ENCODE results near the gene HIGD2A.

The HIGD2A gene

DNA sequence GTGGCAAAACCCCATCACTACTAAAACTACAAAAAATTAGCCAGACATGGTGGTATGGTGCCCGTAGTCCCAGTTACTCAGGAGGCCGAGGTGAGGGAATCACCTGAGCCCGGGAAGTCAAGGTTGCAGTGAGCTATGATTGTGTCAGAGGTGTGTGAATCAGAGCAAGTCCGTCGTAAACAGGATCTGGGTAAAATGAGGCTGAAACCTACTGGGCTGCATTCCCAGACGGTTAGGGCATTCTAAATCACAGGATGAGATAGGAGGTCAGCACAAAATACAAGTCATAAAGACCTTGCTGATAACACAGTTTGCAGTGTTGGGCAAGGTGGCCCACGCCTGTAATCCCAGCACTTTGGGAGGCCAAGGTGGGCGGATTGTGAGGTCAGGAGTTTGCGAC lies 29.7 kb downstream of the HIGD2A start:
- DNase-seq: no peak

DNA sequence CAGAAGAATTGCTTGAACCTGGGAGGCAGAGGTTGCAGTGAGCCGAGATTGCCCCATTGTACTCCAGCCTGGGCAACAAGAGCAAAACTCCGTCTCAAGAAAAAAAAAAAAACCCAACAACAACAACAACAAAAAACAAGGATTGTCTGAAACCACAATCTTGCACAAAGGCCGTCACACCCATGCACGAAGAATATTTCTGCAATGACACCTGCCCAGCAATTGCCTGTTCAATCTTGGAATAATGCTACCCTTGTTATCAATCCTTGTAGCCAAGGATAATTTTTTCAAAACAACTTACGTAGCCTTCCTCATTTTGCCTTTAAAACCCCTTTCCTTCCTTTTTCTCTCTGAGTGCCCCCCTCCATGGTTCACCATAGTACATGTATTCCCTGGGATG lies 31.5 kb downstream of the HIGD2A start:
- no peak for DNase-seq

DNA sequence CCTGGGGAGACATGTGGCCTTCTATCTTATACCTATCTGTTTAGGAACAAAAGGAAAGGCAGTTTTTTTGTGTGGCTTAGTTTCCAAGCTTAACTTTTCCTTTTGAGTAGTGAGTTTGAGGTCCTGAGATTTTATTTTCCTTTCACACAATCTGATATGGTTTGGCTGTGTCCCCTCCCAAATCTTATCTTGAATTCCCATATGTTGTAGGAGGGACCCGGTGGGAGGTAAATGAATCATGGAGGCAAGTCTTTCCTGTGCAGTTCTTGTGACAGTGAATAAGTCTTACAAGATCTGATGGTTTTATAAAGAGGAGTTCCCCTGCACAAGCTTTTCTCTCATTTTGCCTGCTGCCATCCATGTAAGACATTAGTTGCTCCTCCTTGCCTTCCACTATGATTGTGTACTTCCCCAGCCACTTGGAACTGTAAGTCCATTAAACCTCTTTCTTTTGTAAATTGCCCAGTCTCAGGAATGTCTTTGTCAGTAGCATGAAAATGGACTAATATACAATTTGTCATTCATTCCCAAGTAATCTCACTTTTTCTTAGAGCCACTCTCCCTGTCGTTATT lies 32.5 kb downstream of the HIGD2A start:
- no peak for DNase-seq

DNA sequence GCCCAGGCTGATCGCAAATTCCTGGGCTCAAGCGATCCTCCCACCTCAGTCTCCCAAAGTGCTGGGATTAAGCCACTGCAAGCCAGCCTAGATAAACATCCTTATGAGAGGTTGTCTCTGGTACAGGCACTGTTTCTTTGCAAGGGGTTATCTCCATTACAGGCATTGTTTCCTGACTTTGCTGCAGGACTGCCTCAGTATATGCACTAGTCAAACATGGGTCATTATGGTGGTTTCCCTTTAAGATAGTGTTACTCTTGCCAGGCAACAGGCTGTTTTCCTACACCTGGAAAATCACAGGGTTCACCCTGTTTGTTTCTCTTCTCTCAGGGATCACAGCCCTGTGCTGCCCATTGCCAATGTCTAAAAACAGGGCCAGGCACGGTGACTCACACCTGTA lies 35.6 kb downstream of the HIGD2A start:
- no peak for DNase-seq

DNA sequence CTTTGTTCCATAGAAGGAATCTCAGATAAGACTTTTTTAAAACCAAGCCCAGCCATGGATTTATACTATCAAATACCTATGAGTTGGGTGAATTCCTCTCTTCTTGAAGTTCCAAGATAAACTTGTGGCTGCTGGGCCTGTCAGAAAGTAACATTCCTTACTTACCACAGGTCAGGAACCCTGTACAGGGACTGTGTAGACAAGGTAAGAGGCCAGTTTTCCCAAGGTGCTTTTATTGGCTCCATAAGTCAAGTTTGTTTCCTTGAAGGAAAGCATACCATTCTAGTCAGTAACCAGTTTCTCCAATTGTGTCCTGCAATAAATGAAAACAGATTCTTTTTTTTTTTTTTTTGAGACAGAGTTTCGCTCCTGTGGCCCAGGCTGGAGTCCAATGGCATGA lies 36.6 kb downstream of the HIGD2A start:
- no peak for DNase-seq

DNA sequence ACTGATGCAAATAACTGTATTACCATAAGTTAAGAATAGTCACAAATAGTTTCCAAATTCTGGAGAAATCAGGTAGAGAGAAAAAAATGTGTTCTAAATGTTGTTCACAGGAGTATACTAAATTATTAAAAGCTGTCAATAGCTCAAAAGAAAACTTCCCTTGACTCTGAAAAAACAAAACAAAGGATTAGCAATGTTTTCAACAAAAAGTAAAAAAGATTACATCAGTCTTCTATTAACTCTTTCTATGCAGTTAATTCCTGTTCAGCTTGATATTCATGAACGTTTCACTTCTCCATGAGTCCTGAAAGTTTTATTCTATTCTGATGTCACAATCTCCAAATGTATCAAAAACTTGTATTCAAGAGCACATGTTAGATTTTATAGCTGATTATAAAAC lies 37.2 kb downstream of the HIGD2A start:
- DNase-seq: no peak

DNA sequence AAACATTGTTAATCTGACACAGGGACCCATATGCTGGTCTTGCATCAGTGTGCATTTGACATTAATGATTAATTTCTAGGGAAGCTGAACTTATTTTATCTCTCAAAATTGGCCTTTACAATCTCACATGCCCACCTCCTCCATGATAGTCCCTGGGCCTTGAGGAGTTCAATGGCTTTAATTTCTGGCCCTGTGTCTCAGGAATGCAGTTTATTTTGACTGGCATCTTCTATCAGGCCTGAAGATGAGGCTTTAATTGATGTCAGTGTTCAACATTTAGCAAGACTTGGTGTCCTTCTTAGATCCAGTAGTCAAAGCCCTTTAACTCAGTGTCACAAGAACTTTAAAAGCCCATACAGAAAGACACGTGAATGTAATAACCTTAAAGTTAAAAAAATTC lies 38.3 kb downstream of the HIGD2A start:
- DNase-seq: no peak

DNA sequence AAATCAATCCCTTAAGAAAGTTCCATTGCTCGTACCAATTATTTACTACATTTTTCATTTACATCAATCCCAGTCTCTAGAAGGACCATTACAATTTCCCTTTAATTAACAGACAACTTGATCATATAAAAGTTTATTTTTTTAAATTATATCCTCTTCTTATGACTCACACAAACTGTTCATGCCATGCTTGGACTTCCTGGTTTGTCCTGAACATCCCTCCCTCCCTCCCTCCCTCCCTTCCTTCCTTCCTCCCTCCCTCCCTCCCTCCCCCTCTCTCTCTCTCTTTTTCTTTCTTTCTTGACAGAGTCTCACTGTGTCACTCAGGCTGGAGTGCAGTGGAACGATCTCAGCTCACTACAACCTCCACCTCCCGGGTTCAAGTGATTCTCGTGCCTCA lies 39.4 kb downstream of the HIGD2A start:
- no peak for DNase-seq

DNA sequence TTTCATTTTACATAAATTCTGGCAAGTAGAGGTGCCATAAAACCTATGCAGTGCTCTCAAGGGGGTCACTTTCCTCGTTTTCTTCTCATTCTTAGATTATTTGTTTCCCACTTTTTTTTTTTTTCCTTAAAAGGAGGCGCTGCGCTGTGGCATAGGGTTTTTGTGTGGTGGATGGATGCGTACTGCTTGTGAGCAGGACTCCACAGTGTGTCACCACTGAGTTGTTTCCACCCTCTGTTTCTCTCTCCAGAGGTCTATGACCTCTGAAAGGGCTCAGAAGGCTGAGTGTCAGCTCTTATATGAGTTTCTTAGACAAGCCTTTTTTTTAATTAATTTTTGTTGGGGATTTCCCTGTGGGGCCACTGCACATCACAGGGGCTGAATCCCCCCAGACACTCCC lies 41.4 kb downstream of the HIGD2A start:
- no peak for DNase-seq

DNA sequence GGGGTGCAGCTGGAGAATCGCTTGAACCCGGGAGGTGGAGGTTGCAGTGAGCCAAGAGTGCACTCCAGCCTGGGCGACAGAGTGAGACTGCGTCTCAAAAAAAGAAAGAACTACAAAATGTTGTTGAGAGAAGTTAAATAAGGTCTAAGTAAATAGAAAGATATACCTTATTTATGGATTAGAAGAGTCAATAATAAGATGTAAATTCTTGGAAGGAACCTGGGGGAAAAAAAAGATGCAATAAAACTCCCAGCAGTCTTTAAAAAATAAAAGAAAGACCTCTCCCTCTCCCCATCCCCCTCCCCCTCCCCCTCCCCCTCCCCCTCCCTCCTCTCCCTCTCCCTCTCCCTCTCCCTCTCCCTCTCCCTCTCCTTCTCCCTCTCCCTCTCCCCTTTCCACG lies 44.2 kb downstream of the HIGD2A start:
- no peak for DNase-seq

DNA sequence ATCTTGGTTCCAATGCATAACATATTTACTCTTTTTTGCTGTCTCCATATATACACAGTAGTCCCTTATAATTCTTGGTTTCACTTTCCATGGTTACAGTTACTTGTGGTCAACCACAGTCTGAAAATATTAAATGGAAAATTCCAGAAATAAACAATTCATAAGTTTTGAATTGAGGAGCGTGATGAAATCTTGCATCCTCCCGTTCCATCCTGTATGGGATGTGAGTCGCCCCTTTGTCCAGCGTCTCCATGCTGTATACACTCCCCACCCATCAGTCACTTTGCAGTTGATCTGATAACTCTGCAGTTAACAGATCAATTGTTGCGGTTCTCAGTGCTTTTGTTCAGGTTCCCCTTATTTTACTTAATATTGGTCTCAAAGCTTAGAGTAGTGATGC lies 48.1 kb downstream of the HIGD2A start:
- no peak for DNase-seq

DNA sequence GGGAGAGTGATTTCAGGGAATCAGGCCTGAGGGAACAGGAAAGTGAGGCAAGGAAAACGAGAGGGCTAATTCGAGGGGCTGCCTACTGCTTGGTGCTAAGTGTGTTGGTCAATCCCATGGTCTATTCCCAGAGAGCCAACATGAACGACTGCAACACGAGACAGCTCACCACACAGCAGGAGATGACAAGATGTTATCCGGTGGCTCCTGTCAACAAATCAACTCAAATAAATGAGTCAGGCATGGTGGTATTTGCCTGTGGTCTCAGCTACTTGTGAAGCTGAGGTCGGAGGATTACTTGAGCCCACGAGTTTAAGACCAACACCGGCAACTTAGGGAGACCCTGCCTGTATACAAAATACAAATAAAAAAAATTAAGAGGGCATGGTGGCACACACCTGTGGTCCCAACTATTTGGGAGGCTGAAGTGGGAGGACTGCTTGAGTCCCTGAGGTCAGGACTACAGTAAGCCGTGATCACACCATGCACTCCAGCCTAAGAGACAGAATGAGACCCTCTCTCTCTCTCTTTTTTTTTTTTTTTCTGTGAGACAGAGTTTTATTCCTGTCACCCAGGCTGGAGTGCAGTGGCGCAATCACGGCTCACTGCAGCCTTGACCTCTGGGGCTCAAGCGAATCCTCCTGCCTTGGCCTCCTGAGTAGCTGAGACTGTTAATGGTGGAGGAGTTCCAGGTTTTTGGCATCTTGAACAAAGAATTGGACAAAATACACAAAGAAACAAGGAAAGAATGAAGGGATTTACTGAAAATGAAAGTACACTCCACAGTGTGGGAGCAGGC lies 50.6 kb downstream of the HIGD2A start:
- DNase-seq: no peak

Measured in NCI-H2029 (cell line).